Neural progenitor cell (in vitro differentiated cells): ENCODE data around the gene MEGF9.

ENCODE experiments used
- CTCF ChIP-seq: fragments of 200-600 bp; sonication (generic); IDR thresholded peaks from 2 replicates; pipeline ENCODE4 v1.5.1; 2017; ENCODE audit warnings: antibody characterized with exemption, mild to moderate bottlenecking
- EZH2 ChIP-seq: fragments of 200-600 bp; sonication (generic); IDR thresholded peaks from 2 replicates; pipeline ENCODE4 v1.6.1; 2017; ENCODE audit warnings: antibody characterized with exemption, mild to moderate bottlenecking, moderate library complexity
- EZH2phosphoT487 ChIP-seq: fragments of 200-600 bp; sonication (generic); IDR thresholded peaks from 2 replicates; pipeline ENCODE4 v1.6.1; 2017; ENCODE audit warnings: antibody characterized with exemption

GRCh38 chr9:120640380-120640779, 73.9 kb downstream of the MEGF9 start:
- TF ChIP-seq CTCF = no peak
- TF ChIP-seq EZH2 = no peak
- TF ChIP-seq EZH2phosphoT487 = no peak
